ENCODE results near the gene TMEM132E. TPM values are rescaled to one million over a fixed set of nuclear protein-coding genes. Genes with fewer than 3 reads are reported as not detected.

Gene TMEM132E
- total RNA-seq, 1 experiment from 2014 or later, result not detected

DNA sequence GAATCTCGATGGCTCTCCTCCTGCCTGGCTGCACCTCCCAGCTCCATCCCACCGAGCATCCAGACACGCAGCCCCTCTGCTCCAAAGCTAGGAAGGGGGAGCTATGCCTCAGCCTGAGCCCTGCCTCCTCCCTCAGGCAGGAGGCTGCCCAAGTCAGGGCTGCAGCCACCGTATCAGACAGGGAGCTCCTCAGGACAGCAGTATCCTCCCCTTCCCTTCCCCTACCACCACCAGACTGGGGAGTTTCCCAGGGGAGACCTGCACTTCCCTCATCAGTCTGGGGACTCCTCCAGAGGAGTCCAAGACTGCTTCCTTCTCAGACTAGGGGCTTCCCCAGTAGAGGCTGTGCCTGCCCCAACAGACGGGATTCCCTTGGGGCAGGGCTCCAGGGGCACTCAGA is 17.5 kb downstream of the TMEM132E start:
- DNase-seq (ENCODE audit: low read depth), result no peak

DNA sequence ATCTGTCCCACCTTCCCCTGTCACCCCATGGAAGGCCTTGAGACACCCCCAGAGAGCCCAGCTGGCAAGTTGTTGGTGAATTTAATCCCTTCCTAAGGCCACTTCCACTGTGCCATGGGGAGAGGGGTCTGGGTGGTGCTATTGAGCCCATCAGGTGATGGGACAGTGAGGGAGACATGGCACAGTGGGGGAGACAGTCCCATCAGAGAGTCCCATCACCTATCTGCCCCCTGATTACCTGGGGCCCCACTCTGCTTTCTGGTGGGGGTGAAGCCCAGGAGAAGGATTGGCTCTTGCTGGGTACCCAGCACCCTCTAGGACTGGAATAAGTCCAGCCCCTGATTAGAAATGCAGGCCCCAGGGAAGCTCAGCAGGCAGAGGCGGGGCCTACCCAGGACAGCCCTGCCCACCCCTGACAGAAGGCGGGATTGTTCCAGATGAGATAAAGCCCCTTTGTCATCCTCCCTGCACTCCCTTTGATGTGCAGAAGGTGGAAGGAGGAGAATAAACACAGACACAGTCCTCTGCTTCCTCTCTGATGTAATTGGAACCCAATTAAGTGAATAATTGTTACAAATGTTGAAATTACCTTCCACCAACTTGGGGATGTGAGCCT is 18.9 kb downstream of the TMEM132E start:
- DNase-seq (ENCODE audit: low read depth), result no peak

DNA sequence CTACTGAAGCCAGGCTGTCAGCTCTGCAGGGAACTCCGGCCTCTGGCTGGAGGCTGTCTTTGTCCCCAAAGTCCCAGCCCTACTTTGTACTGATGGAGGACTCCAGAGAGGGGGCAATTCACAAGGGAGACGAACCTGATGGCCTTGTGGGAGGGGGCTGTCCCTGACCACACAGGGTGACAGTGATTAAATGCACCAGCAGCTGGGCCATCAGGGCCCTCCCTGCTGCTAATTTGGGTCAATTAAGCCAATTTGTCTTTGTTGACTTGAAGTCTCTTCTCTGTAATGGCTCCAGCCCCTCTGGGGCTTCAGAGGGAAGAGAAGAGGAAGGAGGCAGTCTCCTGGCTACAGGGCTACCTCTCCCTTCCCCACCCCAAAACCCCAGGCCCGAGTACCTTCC is 22.0 kb downstream of the TMEM132E start:
- no peak for DNase-seq (ENCODE audit: low read depth)

DNA sequence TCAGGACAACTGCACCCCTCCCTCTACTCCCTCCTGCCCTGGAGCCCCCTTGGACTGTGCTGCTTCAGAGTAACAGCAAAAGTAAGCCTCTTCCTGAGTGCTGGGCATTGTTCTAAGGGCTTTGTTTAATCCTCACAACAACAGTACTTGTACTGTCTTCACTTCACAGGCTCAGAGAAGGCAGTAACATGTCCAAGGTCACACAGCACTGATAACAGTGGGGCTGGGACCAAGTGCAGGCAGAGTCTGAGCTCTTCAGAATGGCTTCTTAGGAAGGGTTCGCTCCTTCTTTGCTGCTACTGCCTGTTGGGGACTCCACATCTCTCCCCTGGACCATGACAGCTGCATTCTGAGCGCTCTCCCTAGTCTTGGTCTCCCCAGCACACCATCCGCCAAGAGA is 24.6 kb downstream of the TMEM132E start:
- DNase-seq (ENCODE audit: low read depth), result no peak

DNA sequence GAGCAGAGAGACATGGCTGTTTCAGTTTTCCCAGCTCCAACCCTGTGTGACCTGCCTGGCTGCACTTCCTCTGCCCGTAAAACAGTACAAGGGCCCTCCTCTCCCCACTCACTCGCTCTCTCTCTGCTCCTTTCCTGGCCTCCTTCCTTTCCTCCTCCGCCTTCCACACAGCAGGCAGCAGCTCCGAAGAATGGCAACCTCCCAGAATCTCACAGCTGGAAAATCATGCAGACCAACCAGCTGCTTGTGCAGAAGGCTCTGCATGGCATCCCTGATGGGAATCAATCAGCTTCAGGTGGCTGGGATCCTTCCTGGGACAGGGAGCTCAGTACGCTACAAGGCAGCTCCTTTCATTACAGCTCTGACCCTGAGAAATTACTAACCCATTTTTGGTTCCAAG is 27.4 kb downstream of the TMEM132E start:
- DNase-seq (ENCODE audit: low read depth), result no peak

DNA sequence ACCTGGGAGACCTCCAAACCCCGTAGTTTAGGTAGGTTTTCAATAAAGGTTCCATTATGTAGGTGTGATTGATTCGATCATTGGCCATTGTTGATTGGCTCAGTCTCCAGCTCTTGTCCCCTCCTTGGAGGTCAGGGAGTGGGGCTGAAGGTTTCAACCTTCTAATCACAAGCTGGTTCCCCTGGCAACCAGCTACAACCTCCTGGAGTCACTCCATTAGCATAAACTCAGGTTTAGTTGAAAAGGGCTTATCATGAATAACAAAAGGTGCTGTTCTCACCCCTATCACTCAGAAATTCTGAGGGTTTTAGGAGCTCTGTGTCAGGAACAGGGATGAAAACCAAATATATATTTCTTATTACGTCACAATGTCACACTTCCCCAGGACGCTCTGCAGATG is 28.5 kb downstream of the TMEM132E start:
- DNase-seq (ENCODE audit: low read depth), result no peak

DNA sequence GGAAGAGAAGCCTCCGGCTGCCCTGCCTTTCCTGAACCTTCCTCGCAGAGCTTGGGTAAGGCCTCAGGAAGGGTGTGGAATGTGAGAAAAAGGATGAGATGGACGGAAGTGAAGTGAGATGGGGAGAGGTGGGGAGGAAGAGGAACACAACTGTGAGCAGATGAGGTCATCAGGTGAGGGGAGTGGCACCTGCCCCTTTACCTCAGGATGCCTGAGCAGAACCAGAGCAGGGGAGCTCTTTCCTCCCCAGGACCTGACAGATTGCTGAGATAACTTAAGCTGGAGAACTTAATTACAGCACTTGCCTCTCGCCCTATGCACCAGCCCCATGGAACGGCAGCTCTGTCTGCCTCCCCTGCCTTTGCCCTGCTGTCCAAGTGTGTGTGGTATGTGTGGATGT is 29.8 kb downstream of the TMEM132E start:
- DNase-seq (ENCODE audit: low read depth), result no peak

DNA sequence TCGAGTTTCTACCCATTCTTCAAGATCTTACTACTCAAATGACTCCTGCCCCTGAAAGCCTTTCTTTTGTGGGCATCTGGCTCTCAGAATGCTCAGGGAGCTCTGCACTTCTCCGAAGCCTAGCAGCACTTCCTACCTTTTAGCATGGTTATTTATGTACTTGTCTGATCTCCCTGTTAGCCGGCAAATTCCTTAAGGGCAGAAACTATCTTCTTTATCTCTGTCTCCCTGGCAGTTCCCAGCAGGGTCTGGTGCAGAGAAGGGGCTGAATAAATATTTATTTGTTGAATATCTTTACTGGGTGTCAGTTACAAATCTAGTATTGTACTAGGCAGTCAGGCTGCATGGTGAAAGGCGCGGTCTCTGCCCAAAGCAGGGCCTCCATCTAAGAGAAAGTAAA is 30.7 kb downstream of the TMEM132E start:
- no peak for DNase-seq (ENCODE audit: low read depth)

DNA sequence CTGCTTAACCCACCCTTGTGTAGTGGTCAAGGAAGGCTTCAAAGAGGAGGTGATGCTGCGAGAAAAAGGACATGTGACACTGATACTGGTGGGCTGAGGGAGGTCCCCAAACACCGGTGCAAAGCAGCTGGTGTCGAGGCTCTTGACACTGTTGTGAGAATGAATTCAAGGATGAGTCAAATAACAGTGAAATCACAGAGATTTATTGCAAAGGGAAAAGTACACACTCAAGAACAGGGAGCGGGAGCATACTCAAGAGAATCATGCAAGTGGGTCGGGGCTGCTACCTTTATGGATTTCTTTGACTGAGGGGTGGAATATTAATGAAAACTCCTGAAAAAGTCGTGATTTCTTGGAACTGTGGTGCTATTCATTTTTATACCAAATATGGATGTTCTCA is 31.1 kb downstream of the TMEM132E start:
- DNase-seq (ENCODE audit: low read depth), result no peak

DNA sequence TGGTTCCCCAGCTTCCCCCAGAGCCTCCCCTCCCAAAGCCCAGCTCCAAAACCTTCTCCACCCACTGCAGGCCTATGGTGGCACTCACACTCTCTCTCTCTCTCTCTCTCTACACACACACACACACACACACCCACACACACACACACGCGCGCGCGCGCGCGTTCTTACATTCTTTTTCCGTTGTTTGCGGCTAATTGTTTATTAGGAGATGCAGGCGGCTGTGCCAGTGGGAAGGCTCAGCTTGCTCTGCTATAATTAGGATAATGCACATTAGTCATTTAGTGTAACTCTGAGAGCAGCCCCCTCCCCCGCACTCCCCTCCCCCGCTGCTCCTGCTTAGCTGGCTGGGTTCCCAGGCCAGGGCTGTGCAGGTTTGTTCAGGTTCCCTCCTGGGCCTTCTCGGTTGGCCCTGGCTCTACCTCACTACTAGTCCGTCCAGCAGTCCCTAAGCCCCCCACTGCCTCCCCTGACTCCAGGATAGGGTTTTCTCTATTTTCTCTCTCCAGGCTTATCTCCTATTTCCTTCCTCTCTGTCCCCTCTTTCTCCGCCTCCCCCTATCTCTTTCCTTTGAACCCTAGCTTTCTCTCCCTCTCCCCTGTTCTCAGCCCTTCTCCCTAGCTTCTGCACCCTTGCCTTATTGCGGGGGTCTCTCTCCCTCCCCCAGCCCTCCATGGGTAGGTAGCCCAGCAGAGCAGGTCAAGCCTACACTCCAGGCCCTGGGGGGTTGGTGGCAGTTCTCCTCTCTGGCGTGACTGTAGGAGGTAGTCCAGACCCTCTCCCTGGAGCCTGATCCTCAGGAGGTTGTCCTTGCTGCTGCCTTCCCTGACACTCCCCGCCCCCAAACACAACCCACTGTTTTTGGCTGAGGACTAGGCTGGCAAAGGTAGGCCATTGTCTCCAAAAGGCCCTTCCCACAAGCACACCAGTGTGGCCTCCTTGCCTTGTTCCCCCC is 34.0 kb downstream of the TMEM132E start:
- DNase-seq (ENCODE audit: low read depth), result no peak

DNA sequence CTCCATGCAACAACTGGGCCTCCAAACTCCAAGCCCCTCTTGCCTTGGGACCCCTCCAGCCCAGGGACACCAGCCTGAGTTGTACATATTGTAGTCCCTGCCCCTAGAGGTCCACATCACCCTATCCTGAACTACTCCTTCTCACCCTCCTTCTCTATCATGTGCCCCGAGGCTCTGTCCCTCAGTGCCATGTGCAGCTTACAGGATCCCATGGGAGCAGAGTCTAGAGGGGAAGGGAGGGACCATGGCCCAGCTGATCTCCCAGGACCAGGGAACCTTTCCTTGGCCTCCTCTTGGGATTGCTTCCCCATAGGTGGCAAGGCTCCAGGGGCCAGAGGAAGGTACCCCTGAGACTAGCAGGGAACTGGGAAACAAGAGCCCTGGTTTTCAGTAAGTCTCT is 35.3 kb downstream of the TMEM132E start:
- no peak for DNase-seq (ENCODE audit: low read depth)

DNA sequence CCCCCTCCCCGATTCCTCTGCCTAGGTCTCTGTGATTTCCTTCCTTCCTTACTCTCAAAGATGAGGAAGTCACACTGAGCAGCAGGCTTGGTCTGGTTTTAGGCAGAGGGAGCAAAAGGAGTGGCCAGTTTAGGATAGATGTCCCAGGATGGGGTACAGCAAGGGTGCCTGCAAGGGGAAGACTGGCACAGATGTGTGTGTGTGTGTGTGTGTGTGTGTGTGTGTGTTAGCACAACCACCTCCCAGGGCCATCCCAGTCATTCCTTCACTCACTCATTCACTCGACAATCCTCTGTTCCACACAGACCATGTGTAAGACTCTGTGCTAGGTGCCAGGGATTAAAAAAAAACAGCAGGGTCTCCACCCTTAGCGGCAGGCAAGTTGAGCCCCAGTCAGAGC is 35.9 kb downstream of the TMEM132E start:
- DNase-seq (ENCODE audit: low read depth), result no peak

DNA sequence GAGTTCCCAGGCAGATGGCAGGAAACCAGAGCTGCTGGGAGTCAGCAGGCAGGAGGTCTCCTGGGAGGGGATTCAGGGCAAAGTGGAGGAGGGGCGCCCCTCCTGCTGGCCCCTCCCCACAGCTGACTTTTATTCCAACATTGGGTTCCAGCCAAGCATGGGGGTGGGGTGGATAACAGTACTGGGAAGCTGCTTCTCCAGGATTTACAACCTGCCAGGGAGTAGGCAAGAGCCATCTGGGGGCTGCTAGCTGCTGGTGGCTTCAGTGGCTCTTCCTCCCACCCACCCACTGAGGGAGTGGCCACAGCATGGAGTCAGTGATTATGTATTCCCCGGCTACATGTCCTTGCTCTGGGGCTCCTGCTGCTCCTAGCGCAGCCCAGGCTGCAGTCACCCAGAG is 36.8 kb downstream of the TMEM132E start:
- no peak for DNase-seq (ENCODE audit: low read depth)

DNA sequence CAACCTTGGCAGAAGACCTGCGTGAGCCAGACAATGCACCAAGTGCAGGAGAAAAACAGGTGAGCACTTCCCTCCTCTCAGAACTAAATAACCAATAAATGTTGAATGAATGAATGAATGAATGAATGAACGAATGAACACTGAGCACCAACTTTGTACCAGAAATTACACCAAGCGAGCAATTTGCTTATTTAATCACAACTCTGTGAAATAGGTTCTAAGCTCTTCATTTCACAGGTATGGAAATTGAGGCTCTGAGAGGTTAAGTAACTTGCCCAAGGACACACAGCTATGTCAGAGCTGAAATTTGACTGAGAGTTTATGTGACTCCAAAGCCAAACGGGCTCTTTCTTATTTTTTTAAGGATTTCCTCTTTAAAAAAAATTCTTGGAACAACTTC is 38.0 kb downstream of the TMEM132E start:
- no peak for DNase-seq (ENCODE audit: low read depth)

DNA sequence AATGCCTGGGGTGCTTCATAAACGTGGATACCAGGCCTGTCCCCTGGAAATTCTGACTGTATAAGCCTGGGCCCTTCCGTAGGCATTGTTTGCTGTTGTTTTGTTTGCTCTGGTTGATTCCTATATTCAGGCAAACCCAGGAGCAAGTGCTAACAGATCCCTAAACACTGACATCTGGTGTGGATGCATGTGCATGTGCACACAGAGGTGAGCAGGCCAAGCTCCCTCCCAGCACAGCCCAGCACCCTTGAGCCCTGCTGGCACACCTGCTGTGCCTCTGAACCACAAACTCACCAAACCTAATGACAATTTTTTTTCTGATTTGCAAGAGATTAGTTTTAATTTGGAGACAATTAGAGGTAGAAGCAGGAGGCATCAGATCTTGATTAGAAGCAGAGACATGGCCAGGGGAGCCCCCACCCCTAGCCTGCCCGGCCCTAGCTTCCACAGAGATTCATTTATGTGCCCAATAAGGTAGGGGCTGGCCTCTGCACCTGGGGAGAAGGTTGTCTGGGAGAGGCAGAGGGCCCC is 40.4 kb downstream of the TMEM132E start:
- DNase-seq (ENCODE audit: low read depth), result no peak

DNA sequence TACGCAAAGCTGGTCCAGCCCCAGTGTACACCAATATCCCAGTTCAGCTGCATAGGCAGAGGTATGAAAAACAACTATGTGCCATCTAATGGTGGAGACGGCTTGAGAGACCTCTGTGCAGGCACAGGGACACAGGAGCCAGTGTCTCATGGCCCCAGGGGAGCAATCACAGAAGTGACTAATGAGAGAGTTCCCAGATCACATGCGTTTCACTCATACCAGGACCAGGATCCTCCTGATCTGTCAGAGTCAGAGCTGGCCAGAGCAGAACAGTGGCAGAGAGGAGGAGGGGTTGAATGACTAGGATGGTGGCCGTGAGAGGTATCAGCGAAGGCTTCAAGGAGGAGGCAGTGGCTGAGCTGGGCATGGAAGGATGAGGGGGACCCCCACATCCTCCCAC is 41.1 kb downstream of the TMEM132E start:
- no peak for DNase-seq (ENCODE audit: low read depth)

DNA sequence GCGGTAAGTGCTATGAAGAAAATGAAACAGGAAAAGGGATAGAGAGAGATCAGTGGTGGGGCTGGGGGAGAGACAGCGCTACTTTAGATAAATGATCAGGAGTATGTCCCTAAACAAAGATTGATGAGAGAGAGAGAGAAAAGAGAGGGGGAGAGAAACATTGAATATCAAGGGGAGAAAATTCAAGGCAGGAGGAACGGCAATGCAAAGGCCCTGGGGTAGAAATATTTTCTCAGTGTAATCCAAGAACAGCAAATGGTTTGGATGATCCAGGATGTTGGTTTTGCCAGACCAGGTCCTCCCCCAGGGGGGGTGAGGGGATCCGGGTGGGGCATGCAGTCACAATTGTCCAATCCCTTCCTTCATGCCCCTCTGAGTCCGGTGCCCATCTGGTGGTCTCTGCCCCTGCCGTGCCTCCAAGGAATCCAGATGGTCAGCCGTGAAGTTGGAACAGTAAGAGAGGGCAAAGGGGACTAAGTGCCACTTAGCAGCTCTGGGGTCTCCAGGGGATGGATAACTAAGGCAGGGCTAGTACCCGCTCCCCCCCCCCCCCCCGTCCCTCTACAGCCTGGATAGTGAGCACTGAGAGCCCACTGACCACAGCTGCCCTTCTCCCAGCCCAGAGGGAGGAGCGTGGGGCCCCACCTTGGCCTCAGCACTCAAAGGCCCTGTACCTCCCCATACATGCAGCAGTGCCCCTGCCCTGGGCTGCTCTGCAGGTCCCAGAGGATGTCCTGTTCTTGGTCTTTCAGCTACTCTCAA is 43.7 kb downstream of the TMEM132E start:
- no peak for DNase-seq (ENCODE audit: low read depth)

DNA sequence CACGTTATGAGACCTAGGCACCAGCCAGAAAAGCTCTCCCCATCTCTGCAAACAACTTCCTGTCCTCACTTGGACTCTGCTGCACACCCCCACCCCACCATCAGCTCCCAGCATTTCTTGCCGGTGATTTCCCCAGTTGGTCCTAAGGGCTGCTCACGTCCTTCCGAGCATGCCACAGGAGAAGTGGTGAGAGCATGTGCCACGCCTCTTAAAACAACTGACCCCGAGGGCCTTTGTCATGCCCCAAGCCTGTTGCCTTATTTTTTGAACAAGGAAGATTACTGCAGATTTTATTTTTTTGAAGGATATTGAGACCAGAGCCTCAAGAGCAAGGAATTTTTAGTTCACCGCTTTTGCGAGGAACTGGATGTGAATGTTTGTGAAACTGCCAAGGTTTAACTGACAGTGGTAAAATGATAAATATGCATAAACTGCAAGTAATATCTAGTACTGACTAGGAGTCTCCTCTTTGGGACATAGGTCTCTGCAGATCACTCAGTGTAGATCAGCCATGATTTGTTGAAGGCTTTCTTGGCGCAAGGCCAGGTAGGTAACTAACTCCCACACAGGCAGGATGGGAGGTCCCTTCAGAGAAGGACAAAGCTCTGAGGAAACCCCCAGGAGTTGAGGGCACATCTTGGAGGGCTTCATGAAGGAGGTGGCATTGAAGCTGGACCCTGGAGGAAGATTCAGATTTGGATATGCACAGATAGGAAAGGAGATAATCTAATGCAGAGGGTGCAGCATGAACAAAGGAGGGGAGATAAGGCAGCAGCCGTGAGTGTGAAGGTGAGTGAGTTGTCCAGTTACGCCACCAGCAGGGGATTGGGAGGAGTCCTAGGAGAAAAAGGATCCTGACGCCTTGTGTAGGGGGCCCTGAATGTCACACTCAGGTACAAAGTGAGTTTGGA is 44.7 kb downstream of the TMEM132E start:
- no peak for DNase-seq (ENCODE audit: low read depth)

DNA sequence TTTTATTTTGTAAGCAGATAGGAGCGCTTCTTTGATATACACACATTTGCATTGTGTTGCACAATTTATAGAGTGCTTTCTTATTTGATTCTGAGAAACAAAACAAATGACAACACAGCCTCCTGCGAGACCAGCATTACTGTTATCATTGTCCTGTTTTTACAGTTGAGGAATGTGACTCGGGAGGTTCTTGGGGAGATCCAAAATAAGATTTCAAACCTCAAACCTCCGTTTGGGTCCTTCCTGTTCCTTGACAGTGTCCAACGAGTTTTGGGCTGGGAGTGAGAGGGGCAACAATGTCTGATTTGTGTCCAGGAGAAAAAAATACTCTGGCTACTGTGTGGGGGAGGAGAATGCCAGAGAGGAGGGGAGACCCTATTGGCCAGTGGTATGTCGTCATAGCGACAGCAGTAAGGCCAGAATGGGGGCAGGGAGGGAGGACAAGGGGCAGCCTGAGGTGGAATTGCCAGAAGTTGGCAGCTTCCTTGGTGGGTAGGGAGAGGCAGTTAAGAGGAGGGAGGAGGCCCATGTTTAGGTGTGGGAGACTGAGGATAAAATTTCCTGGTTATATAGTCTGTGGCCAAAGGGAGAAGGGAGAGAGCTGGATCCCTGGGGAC is 45.5 kb downstream of the TMEM132E start:
- DNase-seq (ENCODE audit: low read depth), result no peak

DNA sequence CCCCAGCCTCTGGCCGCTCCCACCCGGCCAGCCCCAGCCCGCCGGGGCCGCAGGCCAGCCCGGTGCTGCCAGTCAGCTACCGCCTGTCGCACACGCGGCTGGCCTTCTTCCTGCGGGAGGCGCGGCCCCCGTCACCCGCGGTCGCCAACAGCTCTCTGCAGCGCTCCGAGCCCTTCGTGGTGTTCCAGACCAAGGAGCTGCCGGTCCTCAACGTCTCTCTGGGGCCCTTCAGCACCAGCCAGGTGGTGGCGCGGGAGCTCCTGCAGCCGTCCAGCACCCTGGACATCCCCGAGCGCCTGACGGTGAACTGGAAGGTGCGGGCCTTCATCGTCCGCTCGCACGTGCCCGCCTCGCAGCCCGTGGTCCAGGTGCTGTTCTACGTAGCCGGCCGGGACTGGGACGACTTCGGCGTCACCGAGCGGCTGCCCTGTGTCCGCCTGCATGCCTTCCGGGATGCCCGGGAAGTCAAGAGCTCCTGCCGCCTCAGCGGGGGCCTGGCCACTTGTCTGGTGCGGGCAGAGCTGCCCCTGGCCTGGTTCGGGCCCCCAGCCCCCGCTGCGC is 46.8 kb downstream of the TMEM132E start:
- DNase-seq (ENCODE audit: low read depth), result no peak
